Stimulated activated naive CD4-positive, alpha-beta T cell treated with Interleukin-2 at 50 U/mL for 16 hours (primary cell): ENCODE measurements around the gene SRD5A3.

ENCODE experiments used
- DNase-seq: peaks from one replicate; lab custom pipeline; 2025; lab: John Stamatoyannopoulos, UW

Gene SRD5A3

DNA sequence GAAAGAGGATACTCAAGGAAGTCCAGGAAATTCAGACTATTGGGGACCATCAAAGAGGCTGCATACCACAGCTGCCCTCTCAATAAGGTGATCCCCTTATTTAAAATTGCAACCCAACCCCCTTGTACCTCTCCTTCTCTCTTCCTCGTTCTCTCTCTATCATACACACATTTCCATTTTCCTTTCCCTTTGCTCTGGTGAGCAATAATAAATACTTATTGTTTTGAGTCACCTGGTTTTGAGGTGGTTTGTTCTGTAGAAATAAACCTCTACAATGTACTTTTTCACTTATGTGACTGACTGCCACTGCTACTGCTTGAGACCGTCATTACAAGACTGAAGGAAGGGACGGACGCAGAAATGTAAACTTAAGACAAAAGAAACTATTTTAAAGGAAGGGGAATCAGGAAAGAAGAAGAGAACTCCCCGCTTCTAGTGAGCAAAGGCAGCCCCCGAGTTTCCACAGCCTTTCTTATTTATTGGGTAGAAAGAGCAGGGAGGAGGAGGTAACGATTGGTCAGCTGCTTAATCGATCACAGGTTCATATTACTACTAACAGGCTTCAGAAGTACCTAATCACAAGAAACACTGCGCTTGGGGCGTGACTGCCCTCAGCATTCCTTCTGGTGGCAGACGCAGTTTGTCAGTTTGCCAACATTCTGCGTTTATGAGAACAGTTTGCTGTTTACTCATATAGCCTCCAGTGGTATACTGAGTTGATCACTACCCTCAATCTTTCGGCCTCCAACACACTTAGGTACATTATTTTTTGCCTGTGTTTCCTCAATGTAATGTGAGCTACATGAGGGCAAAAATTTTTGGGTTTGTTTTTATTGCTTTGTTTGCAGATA is 32.8 kb downstream of the SRD5A3 start:
- no peak for DNase-seq

DNA sequence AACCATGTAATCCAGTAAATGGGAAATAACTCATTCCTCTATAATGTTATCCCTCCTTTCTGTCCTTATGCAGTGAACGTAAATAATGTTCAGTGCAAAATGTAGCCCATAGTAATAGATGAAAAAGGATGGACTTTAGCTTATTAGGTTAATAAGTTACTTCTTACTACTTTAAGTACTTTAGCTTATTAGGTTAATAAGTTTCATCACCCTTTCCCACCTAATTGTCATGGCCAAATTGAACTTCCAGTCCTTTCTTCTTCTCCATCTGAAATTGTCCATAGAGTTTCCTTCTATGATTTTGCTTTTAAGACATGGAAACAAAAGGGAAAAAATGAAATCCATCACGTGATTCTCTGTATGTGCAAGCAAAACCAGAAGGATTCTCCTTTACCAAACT is 34.5 kb downstream of the SRD5A3 start:
- DNase-seq, result no peak

DNA sequence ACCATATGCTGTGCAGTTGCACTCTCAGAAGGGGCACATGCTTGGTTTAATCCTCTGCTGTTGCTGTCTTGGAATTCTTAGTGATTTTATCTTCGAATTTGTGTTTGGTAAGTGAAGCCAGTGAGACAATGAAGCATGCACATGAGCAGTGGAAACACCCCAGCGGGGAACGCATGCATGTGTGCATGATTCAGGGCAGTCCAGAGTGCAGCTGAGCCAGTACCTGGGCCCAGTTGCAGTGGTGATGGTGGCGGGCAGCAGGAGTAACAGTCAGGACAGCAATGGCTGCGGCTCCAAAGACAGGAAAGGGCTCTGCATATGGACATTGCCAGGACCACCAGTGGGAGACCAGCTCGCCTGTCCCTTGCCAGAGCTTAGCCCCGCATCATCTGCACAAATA is 35.5 kb downstream of the SRD5A3 start:
- DNase-seq, result no peak

DNA sequence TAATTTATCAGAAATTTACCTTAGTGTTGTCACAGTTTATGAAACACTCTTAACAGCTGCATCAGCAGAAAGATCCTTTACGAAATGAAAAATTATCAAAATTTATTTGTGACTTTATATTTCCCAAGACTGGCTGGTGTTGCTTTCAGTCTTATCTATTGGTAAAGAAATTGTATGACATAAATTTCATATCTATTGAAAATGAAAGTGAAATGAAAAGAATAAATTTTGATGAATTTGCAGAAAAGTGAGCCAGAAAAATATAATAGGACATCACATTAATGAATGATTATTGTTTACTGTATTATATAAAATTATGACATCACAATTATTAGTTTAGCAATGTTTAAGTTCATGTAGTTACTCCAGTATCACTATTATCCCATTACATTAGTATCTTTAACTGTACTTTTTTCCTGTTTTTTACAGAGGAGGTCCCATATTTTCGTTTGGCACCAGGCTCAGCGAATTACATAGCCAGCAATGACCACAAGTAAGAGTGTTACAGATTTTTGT is 36.5 kb downstream of the SRD5A3 start:
- no peak for DNase-seq

DNA sequence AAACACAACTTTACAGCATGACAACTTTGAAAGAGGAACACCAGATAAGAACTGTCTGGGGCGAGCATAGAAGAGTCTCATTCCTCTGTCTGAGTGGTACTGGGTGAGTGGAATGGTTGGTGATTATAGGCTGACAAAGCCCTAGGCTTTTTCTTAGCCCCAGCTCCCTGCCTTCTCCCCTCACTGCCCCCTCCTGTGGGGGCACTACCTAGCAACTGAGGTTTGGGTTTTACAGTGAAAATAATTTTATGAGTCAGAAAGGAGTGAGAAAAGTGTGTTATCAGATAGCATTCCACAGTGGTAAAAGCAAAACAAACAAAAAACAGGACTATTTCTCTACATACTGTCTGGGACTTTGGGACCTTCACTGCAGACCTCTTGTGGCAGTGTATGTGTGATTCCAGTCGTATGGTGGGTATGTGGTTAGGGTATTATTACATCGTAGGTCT is 39.2 kb downstream of the SRD5A3 start:
- no peak for DNase-seq

DNA sequence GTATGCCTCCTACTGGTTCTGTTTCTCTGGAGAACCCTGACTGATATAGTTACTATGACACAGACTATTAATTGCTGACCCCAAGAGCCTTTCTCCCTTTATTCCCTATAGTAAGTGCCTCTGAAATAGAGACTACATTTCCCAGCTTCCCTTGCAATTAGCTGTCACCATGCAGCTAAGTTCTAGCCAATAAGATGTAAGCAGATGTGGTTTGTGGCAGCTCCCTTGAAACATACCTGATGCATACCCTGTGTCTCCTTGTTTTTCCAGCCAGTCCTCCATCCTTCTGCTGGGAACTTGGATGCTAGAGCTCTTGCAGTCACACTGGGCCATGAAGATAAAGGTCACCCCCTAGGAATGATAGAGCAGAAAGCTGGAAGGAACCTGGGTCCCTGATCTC is 40.0 kb downstream of the SRD5A3 start:
- no peak for DNase-seq

DNA sequence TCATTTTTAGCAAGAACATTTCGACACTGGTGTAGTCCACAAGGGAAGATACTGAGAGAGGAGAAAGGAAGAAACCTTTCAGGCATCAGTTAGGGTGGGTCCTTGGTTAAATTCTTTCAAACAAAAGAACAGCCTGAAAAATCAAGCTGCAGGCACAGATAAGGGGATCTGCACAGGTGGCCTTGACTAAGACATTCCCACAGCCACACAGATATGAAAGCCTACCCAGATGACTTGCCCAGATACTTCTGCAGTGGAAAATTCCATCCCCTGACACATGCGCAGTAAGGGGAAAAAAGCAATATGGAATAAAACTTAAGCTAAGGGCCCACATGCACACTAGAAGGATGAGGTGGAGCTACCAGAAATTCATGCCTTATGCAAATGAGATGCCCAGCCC is 40.8 kb downstream of the SRD5A3 start:
- no peak for DNase-seq

DNA sequence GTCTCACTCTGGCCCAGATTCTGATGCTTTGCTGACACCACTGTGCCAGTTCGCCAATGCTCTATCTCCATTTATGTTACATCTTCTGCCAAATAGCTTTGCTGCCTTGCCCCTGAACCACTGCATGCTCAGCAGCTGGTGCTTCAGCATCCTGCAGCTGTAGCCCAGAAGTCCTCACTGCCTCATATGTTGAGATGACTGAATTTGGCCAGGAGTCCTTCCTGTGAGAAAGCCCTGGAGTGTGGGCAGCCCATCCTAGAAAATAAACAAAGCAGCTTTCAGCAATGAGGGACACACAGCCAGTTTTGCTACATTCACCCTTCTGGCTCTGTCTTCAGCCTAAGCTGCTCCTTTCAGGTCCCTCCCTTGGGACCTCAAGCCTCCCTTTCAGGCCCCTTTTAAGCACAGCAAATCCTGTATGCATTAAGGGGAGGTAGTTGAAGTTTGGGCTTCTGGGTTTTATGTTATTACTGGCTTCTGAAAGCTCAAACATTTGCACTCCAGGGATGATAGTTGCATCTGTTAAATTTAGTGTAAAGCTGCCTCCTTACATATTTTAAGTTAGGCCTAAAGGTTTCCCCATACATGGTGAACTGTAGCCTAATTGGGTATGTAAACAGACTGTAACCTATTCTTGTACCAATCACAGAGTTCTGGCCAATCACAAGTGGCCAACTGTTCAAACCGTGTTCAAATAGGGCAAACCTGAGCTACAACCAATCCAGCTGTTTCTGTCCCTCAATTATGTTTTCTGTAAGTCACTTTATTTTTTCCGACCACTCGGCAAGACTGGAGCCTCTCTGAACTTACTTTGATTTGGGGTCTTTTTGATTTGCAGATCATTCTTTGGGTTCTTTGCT is 47.6 kb downstream of the SRD5A3 start:
- no peak for DNase-seq

DNA sequence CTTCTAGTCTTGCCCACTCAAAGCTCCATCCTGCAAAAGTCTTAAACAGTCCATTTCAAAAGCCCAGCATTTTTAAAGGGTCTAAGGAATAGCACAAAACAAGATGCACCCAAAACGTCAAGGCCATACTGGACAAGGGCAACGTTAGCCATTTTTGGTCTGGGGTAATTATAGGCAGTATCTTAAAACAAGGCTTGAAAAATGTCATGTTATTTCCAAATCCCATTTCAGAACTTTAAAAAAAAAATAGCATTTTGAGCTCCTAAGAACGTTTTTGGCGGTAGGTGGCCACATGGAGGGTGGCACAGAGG is 49.1 kb downstream of the SRD5A3 start:
- DNase-seq, result no peak

DNA sequence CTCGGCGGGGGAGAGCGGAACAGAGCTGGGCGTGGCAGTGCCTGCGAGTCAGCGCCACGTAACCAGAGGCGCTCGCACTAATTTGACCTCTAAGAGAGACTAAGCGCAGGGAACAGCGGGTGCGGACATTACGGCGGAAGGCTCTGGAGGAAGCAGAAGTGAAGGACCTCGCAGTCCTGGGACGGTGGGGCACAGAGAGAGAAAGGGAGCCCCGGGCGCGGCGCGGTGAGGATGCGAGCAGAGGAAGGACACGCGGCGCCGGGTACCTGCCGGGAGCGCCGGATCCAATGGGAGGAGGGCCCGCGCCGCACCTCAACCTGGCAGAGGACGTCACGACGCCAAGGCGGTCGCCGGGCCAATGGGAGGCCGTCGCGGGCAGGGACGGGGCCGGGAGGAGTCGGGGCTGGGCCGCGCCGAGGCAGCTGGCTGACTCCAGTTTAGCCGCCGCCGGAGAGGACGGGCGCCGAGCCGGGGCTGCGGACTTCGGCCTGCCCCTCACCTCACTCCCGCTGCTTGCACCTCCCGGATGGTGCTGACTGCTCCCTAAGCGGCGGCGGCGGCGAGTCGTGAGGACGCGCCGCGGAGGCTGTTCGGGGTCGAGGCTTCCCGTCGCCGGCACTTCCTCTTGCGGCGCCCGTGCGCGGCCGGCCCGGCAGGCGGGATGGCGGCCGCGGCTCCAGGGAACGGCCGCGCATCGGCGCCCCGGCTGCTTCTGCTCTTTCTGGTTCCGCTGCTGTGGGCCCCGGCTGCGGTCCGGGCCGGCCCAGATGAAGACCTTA is 49.7 kb downstream of the SRD5A3 start, which contains the start of gene TMEM165:
Gene TMEM165 (plus strand): TSS at position 429 of the 779 bp plus-strand sequence. CDS start 233 bp downstream, at position 662.
- peak; percentile 88 for DNase-seq

DNA sequence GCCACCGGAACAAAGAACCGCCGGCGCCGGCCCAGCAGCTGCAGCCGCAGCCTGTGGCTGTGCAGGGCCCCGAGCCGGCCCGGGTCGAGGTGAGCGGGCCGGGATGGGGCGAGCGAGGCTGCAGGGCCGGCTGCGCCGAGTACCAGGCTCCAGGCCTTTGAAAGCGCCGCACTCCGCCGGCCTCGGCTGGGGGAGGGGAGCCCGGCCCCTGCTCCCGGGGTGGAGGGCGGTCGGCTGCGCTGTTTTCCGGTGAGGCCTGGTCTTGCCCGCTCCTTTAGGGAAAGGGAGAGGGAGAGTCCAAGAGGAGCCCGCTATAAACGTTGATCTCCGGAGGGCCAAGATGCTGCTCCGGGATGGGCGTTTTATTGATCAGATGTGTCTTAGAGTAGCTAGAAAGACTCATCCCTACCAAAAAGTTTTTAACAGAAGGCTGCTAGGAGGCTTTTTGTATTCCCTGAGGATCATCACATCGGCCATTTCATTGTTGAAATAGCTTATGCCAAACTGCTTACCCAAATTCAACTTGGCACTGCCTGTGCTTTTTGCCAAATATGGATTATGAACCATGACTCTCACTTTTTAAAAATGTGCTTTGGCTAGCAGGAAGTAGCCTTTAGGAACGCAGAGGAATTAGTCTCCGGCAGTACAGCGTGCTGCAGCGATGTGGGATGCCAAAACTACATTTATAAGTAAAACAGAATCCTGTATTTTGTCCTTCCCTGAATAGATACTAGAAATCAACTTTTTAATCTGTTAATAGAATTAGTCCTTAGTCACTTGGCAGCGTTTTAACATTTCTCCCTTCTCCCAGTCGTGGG is 50.5 kb downstream of the SRD5A3 start:
- DNase-seq, result peak; percentile 11

DNA sequence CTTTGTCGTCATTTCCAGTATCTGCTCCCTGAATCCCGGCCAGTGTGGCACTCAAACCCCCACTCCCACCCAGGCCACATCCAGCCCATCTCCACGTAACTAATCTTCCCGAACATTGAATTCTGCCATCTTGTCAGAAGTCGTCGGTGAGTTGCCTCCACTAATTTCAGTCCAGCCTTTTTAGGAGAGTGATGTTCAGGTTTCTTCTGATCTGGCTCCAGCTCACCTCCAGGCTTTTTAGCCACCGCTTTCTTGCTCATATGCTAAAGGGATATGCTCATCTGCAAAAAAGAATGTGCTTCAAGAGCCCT is 51.0 kb downstream of the SRD5A3 start:
- no peak for DNase-seq

DNA sequence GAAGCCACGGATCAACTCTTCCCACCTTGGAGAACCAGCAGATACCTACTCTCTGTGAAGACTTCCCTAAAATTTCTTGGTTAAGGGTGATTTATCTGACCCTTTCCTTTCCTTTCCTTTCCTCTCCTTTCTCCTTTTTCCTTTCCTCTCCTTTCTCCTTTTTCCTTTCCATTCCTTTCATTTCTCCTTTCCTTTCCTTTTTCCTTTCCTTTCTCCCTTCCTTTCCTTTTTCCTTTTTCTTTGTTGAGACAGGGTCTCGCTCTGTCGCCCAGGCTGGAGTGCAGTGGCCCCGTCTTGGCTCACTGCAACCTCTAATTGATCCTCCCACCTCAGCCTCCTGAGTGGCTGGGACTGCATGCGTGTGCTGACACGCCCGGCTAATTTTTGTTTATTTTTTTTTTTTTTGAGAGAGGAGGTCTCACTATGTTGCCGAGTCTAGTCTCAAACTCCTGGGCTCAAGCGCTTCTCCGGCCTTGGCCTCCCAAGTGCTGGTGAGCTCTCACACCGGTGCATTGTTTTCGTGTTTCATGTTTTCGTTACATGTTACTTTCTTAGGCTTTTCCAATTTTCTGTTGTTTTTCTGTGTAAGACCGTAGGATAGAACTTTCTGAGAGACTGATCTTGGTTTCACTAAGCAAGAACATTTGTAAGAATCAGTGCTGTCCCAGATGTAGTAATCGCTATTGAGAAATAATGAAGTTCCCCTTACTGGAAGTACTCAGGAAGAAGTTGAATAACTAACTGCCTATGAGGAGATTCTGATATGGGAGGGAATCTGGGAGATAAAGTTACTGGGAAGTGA is 51.7 kb downstream of the SRD5A3 start:
- no peak for DNase-seq

DNA sequence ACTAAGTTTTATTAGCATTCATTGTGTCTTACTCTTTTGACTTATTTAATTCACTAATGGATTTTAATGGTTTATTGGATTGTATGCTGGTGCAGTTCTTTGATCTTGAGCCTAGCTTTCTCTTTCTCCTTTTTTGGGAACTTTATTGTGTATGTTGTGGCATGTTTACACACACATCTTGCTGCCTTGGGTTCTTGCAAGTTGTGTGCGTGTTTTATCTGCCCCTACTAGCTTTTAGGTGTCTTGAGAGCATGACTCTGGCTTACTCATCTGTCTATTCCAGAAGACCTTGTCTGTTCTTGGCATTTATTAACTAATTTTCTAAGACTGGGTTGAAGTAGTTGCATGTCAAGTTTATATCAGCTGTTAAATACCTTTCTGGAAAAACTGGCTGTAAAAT is 52.4 kb downstream of the SRD5A3 start:
- no peak for DNase-seq

DNA sequence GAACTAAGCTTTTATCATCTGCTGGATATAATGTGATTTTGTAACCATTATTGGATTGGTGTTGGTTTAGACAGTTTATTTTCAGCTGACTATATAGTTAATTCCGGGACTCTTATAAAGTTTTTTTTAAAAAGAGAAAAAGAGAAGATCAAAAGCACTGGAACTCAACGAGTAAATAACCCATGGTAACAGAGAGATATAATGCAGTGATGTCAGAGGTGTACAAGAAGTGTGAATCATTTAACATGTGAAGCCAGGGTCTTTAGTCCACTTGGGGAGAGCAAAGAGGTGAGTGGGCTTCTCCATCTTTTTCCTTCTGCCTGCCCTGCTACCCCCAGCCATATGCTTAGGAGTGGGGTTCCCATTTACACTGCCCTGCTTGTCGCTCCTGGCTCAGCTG is 52.9 kb downstream of the SRD5A3 start:
- no peak for DNase-seq

DNA sequence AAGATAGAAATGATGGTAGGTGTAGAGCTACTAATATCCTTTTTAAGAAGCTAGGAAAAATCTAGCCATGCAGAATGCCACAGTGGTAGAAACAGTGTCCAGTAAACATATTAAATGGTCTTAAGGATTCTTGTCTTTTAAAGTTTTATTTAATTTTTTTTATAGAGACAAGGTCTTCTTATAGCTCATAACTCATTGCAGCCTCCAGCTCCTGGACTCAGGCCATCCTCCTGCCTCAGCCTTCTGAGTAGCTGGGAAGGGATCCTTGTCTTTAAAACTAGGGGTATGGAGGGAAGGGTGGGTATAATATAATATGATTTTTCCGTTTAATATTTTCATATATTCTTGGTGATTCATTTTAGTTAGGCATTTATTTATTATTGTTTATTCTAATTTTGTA is 53.5 kb downstream of the SRD5A3 start:
- no peak for DNase-seq

DNA sequence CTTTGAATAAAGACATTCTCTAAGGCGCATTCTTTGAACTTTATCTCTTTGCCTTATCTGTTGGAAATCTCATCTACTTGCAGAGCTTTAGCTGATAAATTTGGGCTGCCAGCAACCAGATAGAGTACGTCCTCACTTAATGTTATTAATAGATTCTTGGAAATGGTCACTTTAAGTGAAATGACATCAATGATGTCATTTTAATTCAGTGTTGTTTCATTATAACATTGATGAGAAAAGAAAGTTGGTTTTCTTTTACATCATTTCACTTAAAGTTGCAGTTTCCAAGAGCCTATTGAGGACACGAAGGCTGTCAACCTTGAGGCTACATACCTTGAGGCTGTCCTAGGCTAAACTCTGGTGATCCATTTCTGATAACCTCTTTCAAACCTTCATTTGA is 59.0 kb downstream of the SRD5A3 start:
- no peak for DNase-seq

DNA sequence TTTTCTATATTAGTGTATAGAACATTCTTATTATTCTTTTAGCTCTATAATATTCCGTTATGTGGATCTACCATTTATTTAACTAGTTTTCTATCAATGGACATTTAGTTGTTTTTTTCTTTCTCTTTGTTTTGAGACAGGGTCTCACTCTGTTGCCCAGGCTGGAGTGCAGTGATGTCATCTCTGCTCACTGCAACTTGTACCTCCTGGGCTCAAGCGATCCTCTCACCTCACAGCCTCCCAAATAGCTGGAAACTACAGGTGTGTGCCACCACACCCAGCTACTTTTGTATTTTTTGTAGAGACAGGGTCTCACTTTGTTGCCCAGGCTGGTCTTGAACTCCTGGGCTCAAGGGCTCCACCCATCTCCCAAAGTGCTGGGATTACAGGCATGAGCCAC is 60.5 kb downstream of the SRD5A3 start:
- DNase-seq, result no peak

DNA sequence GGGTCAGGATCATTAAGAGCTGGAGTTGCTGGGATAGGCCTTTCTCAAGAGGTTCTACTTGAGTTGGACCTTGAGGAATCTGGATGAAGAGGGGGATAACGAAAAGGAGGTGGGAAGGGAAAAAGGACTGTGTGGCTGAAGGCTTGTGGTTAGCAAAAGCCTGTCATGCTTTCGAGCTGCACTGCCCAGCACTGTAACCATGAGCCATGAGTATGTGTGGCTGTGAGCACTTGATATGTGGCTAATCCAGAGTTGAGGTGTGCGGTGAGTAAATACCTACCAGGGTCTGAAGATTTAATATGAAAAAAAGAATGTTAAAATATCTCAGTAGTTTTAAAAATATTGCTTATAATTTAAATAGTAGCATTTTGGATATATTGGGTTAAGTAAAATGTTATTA is 61.1 kb downstream of the SRD5A3 start:
- no peak for DNase-seq

DNA sequence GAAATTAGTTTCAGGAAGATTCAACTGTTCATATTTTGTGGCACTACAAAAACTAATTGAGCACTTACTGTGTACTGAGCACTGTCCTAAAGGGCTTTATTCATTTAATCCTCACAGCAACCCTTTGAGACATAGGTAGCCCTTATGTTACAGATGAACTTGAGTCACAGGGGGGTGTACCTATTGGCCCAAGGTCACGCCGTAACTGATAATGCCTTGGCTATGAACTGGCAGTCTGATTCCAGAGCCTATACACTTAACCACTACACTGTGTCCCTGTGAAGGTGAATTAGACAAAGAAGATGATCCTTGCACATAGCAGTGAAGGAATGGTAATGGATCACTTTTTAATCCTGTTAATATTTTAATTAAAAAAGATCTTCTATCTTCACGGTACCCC is 61.7 kb downstream of the SRD5A3 start:
- DNase-seq, result no peak
